K562 (cell line): ENCODE results near the gene AP1S3. TPM values are rescaled to one million over a fixed set of nuclear protein-coding genes. Genes with fewer than 3 reads are reported as not detected.

Experiments
- ATAC-seq: fragments of 200-7000 bp; cut with Tn5 transposase; 3 replicates; pipeline ENCODE4 v1.9.1; 2020; ENCODE audit warnings: moderate library complexity
- BruUV-seq: library from RNA; stranded (reverse); fragments of 400-500 nt; replicated peaks from 2 replicates; lab custom pipeline; 2021; lab: Mats Ljungman, UMichigan
- CTCF ChIA-PET: fragments of 300-600 bp; formaldehyde crosslinking; extraction: SDS; loops from one replicate; lab custom pipeline; 2021; ENCODE audit warnings: low intra/inter-chr PET ratio; lab: Yijun Ruan, JAX
- POLR2A ChIA-PET: fragments of 300-600, 350-650 bp; sonication (Branson Sonifier 250); formaldehyde crosslinking; extraction: SDS; loops from one replicate; lab custom pipeline; 2021; ENCODE audit warnings: antibody characterized with exemption, inconsistent platforms; lab: Yijun Ruan, JAX
- DNase-seq, 4 experiments: peaks; one replicate each; pipeline versions ENCODE4 v3.0.0 to v3.0.0-alpha.2; 2011 to 2018; ENCODE audit warnings: low spot score in 3 of 4, mixed read lengths in 3 of 4; ENCODE audit errors: extremely low read depth in 1 of 4
- FAIRE-seq: peaks from 2 replicates; lab custom pipeline; 2011; peaks lifted over from hg19 to GRCh38; lab: Jason Lieb, UNC
- H2AFZ ChIP-seq: 2 replicates; pipeline ENCODE4 v1.6.0; 2011; ENCODE audit warnings: low read depth, low read length, control low read depth, inconsistent platforms
- H3K27ac ChIP-seq: fragments of 200-600 bp; 3 replicates; pipeline ENCODE4 v1.8.0; 2011; ENCODE audit warnings: low read depth, mild to moderate bottlenecking, control low read depth, inconsistent platforms, low read length, moderate library complexity, mixed read lengths; ENCODE audit errors: extremely low read depth
- H3K27me3 ChIP-seq, 2 experiments: fragments of 300-600 bp in 1 of 2; 2 replicates in 1 of 2; 3 replicates in 1 of 2; pipeline versions ENCODE4 v1.6.0 to v1.8.0; 2011; ENCODE audit warnings: inconsistent platforms in 2 of 2, low read length in 2 of 2, mild to moderate bottlenecking in 1 of 2, mixed read lengths in 1 of 2, moderate library complexity in 1 of 2; ENCODE audit not compliant: control insufficient read depth in 2 of 2, insufficient read depth in 2 of 2
- H3K36me3 ChIP-seq: fragments of 300-600 bp; 3 replicates; pipeline ENCODE4 v1.8.0; 2011; ENCODE audit warnings: mild to moderate bottlenecking, low read length, inconsistent platforms; ENCODE audit not compliant: control insufficient read depth, insufficient read depth
- H3K4me1 ChIP-seq, 2 experiments: fragments of 200-600 bp in 1 of 2; replicated peaks in 1 of 2; 2 replicates in 1 of 2; 3 replicates in 1 of 2; pipeline versions ENCODE4 v1.5.1 to v1.8.0; 2011; ENCODE audit warnings: inconsistent platforms in 2 of 2, low read length in 2 of 2, mild to moderate bottlenecking in 1 of 2, mixed read lengths in 1 of 2, moderate library complexity in 1 of 2; ENCODE audit not compliant: control insufficient read depth in 2 of 2, insufficient read depth in 2 of 2
- H3K4me2 ChIP-seq: 2 replicates; pipeline ENCODE4 v1.6.1; 2011; ENCODE audit warnings: low read length, control low read depth, inconsistent platforms, mixed read lengths; ENCODE audit not compliant: insufficient read depth
- H3K4me3 ChIP-seq: fragments of 200-600 bp; sonication (generic), shearing (Covaris generic); 2 replicates; pipeline ENCODE4 v1.5.1; 2016; ENCODE audit warnings: control low read depth, inconsistent platforms
- H3K79me2 ChIP-seq: fragments of 200-600 bp; 3 replicates; pipeline ENCODE4 v1.8.0; 2011; ENCODE audit warnings: low read length, inconsistent platforms; ENCODE audit not compliant: control insufficient read depth, insufficient read depth
- H3K9ac ChIP-seq, 2 experiments: 2 replicates each; pipeline versions ENCODE4 v1.6.0 to v1.6.1; 2011; ENCODE audit warnings: low read depth in 2 of 2, low read length in 2 of 2, control low read depth in 1 of 2, inconsistent platforms in 1 of 2, mild to moderate bottlenecking in 1 of 2, mixed read lengths in 1 of 2; ENCODE audit not compliant: insufficient read depth in 1 of 2
- H3K9me1 ChIP-seq: one replicate; pipeline ENCODE4 v1.6.0; 2011; ENCODE audit warnings: inconsistent platforms, mild to moderate bottlenecking, low read length, moderate library complexity; ENCODE audit not compliant: control insufficient read depth, insufficient read depth
- H3K9me3 ChIP-seq: replicated peaks from 2 replicates; pipeline ENCODE4 v1.5.1; 2011; ENCODE audit warnings: low read depth, low read length, inconsistent platforms; ENCODE audit not compliant: control insufficient read depth, insufficient read depth
- H4K20me1 ChIP-seq: replicated peaks from 2 replicates; pipeline ENCODE4 v1.6.1; 2011; ENCODE audit warnings: low read length, inconsistent platforms, mixed read lengths; ENCODE audit not compliant: control insufficient read depth, insufficient read depth
- CXXC5 ChIP-seq: fragments of 250-450 bp; sonication (Bioruptor Pico); IDR thresholded peaks from 2 replicates; pipeline ENCODE4 v1.8.0; 2022; ENCODE audit warnings: inconsistent platforms, mild to moderate bottlenecking, moderate library complexity
- DIDO1 ChIP-seq: fragments of 450-650 bp; IDR thresholded peaks from 2 replicates; pipeline ENCODE4 v1.6.1; 2016; ENCODE audit warnings: low read depth, missing biosample characterization, missing genetic modification characterization
- ZBTB40 ChIP-seq, 2 experiments: fragments of 450-650 bp in 1 of 2; sonication (generic) in 1 of 2; formaldehyde crosslinking in 1 of 2; IDR thresholded peaks; 2 replicates each; pipeline versions ENCODE4 v1.7.1 to v1.9.0; 2016 to 2022; ENCODE audit warnings: inconsistent platforms in 1 of 2, mild to moderate bottlenecking in 1 of 2, missing genetic modification reagents in 1 of 2
- WGBS: fragments of 100-300 bp; shearing (Covaris generic); methylation state at CpG from one replicate; pipeline ENCODE4 v1.1.6; 2016; ENCODE audit warnings: low coverage, mixed read lengths; ENCODE audit not compliant: insufficient coverage; ENCODE audit errors: missing lambda C conversion rate; 5-methylcytosine and 5-hydroxymethylcytosine counted together
- in situ Hi-C: fragments of 300-500 bp; cut with MboI; formaldehyde crosslinking; loops from 4 replicates; pipeline ENCODE4 v1.15.0; 2018; ENCODE audit warnings: inconsistent platforms, mixed read lengths
- intact Hi-C: fragments of 100-400 bp; cut with micrococcal nuclease; formaldehyde crosslinking; loops from 2 replicates; pipeline ENCODE4 v1.14.2; 2022
- polyA plus RNA-seq, 8 experiments: library from polyadenylated mRNA; depleted of rRNA in 4 of 8; stranded (reverse) in 5 of 8; unstranded in 3 of 8; fragments of >200 nt; fragmentation: Nextera tagmentation in 2 of 8; fragmentation: Illumina TruSeq in 1 of 8; extraction: Ambion mirVana in 2 of 8; extraction: Trizol in 1 of 8; gene quantifications; 2 replicates each; pipeline versions ENCODE4 v1.2.1 to v1.2.3, GENCODE V29; 2011 to 2014; ENCODE audit warnings: inconsistent platforms in 1 of 8, missing spikeins in 1 of 8
- total RNA-seq, 7 experiments: library from RNA; depleted of rRNA in 6 of 7; stranded (reverse); fragments of >200 nt in 6 of 7; fragmentation: Illumina TruSeq in 2 of 7; extraction: Trizol in 2 of 7; gene quantifications; 2 replicates each; pipeline versions ENCODE4 v1.2.1 to v1.2.3, GENCODE V29; 2011 to 2021; ENCODE audit warnings: low replicate concordance in 1 of 7

AP1S3 gene
- total and polyA plus RNA-seq, 9 of the 15 experiments (the other 6 are each of a cell fraction or from before 2014, with no cell fraction given): 0.50 to 3.8 (median 2.1) TPM

DNA sequence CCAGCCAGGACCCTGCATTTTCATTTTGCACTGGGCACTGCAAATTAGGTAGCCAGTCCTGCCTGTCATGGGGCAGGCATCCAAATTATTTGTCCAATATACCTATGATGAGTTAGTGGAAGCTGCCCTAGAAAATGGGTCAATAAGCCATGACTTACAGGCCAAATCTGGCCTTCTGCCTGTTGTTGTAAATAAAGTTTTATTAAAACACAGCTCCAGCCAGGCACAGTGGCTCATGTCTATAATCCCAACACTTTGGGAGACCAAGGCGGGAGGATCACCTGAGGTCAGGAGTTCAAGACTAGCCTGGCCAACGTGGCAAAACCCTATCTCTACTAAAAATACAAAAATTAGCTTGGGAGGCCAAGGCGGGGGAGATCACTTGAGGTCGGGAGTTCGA, 8.3 kb downstream of the AP1S3 start:
- CTCF ChIA-PET: no interaction called here
- no peaks in the 10 kb centered on the region for H3K9me3 ChIP-seq
- DNase-seq: no peak
- no peak overlapping the region for H2AFZ ChIP-seq
- H3K4me3 ChIP-seq: no peak overlapping the region
- no peaks in the 10 kb centered on the region for H3K79me2 ChIP-seq
- FAIRE-seq: no peak
- no peaks in the 10 kb centered on the region for H3K27me3 ChIP-seq
- POLR2A ChIA-PET: interaction anchor here (1.1 kb wide), 1 partner anchor 10 kb away, joined by 3 read pairs; no protein-coding TSS in a partner anchor
- H3K4me2 ChIP-seq: no peak overlapping the region
- no peak for ATAC-seq
- no peaks in the 10 kb centered on the region for H3K36me3 ChIP-seq
- no TSS peak for BruUV-seq
- WGBS: 37% methylated on average over 5 of the region's 5 CpGs
- no peaks in the 10 kb centered on the region for H4K20me1 ChIP-seq
- H3K9me1 ChIP-seq: no peaks in the 10 kb centered on the region
- intact Hi-C loops: no loop called here
- no peak overlapping the region for H3K27ac ChIP-seq
- in situ Hi-C loops: no loop called here
- H3K4me1 ChIP-seq: no peaks in the 10 kb centered on the region; a peak in 1 of 5 replicates
- no peak overlapping the region for H3K9ac ChIP-seq
- TF ChIP-seq DIDO1 (tag): no peak
- TF ChIP-seq CXXC5: no peak
- peak; percentile 89 for TF ChIP-seq ZBTB40 (IDR thresholded peaks at IDR 0.05)
- TF ChIP-seq ZBTB40 (CRISPR knock-in tag; IDR thresholded peaks at IDR 0.05): no peak
